GM21529 (cell line): ENCODE data around the gene EFNA5.
"Not testable (repeated sequence)": the region's sequence is repeated elsewhere in the genome, so short reads cannot be mapped to it uniquely, and the experiment has no call there.

Experiments used
- ATAC-seq: cut with Tn5 transposase; IDR thresholded peaks from one replicate; pipeline ENCODE4 v1.9.1; 2021; ENCODE audit not compliant: unreplicated experiment

EFNA5 gene

GRCh38 chr5:107377277-107377609 is 293.5 kb downstream of the EFNA5 start:
- ATAC-seq: no peak

DNA sequence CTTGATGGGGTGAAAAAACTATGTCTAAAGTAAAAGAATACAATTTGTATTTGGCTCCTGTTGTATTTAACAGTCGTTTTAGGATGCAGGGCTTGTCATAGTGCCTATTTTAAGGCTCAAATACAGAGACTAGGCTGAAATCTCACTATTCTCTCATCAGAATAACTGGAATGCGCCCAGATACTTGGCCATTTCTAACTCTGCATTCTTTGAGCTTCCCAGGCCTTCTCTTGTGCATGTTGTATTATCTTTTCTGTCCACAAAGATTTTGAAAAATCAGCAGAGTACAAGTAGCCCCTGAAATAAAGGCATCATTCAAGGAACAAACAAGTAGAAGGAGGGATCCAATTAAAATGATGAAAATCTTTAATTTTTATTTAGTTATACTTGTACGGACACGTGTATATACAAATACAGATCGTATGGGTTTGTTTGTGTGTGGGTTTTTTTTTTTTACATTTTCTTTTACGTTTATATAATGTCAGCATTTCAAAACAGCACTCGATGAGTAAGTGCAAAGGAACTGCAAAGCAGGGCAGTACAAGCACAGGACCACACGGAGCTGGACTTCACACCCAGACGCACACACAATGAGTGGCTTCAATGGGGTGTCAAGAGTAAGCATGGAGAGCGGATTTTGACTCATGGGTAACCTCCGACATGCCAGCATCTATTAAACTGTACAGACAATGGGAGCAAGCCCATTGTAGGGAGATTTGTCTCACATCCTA is 294.0 kb downstream of the EFNA5 start:
- ATAC-seq: no peak

GRCh38 chr5:107373549-107374263 is 297.0 kb downstream of the EFNA5 start:
- ATAC-seq: peak; percentile 74

DNA sequence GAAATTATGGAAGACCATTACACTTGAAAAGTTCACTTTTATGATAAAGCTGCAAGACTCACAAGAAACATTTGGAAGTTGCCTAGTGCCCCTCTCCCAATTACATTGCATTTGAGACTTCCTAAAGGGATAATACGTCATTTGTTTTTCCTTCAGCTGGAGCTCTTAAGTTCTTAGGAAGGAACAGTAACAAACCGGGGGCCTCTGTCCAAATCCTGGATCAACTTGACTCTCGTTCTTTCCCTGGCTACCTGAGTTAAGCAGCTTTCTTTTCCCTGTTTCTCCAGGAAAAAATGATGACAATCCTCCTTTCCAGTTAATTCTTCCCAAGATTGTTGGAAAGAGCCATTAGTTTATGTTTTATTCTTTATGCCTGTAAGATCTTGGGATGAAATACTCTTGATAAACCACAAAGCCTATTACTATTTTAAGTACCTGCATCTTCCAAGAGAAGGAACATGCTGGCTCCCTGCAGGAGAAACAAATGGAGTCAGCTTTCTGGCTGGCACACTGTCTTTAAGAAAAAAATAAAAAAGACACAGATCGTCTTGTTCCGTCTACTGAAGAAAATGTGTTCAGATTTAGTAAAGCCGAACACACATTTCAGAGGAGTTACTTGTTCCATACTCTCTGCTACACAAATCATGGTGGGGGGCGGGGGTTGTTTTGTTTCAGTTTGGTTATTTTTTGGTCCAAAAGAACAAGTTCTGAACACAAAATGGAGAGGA is 297.9 kb downstream of the EFNA5 start:
- ATAC-seq: no peak

DNA sequence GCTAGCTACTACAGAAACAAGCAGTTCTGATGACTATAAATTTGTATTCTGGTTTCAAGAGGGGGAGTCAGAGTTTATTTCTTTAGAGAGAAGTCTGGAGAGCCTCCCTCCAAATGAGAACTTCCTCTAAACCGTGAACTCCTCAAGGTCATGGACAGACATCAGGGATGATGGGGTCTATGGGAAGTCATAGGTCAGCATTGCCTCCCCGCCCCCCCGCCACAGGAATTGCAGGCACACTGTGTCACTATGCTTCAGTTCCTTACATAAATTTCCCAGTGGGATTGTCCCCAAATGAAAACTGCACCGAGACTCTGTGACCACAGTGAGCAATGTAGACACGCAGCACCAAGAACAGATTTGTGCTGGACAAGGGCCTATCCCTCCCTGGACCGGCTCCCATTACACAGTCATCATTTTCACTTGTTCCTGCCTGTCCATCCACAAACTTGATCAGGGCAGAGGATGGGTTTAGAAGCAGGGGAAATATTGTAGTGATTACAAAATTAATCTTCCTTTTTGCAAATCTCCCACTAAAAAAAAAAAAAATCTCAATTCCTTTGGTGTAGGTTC is 300.3 kb downstream of the EFNA5 start:
- no peak for ATAC-seq

DNA sequence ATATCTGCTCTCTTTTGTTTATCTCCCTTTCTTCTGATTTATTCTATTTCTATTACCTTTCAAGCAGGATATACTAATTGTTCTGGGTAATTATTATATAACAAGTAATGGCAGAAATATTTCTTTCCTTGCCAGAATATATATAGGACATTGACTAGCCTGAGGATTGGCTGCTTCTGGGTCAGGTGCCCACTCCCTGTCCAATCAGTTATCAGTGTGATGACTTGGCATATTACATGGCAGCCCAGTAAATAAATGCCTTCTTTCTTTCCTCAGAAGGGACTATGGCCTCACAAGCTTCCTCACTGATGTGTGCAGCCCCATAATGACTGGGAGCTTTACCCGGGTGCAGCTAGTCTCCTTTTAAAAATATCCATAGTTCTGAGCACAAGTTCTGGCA is 301.1 kb downstream of the EFNA5 start:
- ATAC-seq: no peak

DNA sequence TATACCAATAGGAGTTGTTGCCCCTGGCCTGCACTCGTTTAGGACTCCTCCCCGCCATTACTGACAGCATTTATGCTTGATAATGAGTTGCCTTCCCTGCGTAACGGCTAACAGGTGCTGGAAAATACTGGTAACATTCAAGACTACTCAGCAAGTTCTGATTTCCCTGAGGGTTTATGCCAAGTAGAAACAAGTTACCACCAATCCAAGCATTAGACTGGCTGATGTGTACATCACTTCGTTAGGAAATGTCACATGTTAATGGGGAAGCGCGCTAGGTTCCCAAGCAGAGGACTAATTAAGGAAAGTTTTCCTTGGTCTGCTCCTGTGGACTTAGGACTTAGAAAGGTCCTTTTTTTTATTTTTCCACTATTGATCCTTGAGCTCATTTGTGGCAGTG is 302.1 kb downstream of the EFNA5 start:
- ATAC-seq: no peak

DNA sequence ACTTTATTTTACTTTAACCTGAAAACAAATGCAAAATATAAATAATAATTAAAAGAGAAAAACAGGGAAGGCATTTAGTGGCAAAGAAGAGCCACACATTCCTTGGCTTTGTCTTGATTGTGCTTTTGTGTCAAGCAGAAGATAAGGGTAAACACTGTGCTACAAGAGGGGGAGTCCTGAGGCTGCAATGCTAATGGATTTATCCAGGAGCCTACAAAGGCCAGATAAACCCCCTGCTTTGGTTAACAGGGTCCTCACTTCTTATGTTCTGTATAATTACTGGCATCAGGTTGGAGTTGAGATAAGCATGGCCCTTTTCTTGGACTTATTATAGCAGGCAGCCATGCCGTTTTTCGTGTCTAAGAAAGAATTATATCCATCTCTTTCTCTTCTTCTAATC is 302.8 kb downstream of the EFNA5 start:
- ATAC-seq: no peak

DNA sequence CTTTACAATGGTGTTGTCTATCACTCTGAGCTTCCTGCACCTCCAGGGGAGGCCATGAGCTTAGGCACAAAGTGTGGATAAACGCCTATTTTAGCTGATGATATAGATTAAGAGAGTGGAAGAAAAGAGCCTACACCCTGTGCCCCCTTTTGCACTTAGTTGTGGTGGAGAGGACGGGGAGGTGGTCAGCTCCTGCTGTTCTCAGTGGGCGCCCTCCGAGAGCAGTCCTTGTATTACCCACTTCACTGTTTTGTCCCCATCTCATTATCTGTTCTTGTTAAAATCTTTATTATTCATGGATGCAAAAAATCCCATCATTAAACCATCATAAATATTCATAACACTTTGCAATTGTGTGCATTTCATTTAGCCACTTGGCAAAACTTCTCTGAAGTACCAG is 303.3 kb downstream of the EFNA5 start:
- no peak for ATAC-seq

GRCh38 chr5:107365320-107366109 is 305.2 kb downstream of the EFNA5 start:
- ATAC-seq: peak; percentile 51

- ATAC-seq: no peak
These were observed 306.1 kb downstream of the EFNA5 start for GRCh38 chr5:107364443-107365319.

DNA sequence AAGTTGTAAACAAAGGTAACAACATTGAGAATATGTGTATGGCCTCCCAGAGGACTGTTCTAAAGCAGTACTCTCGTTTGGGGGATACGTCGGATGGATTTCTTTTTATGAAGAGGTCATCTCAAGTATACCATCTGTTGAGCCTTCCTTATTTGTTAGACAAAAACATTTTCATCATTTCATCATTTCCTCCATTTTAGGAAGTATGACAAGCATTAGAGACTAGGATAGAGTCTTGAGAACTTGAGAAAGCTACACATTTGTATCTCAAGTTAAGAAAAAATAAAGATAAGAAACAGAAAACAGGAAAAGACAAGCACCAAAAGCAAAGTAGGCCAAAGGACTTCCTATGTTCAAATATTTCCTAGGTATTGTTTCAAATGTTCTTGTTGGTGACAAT is 307.0 kb downstream of the EFNA5 start:
- ATAC-seq: no peak

DNA sequence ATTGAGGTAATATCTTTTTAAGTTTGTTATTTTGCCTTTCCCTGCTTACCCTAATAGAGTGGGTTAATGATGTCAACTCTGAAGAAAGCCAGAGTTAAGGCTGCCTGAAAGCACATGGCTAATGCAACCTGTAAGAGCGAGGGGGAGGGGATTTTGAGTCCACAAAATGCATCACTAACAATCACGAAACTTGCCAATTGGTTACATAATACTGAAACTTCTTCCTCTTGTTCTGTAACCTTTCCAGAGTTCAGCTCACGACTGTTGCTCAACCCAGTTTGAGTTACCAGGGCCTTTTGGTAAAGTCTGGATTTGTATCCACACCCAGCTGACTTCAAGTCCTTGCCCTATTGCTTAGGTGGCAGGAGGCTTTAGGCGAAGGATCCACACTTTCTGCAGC is 308.8 kb downstream of the EFNA5 start:
- no peak for ATAC-seq

DNA sequence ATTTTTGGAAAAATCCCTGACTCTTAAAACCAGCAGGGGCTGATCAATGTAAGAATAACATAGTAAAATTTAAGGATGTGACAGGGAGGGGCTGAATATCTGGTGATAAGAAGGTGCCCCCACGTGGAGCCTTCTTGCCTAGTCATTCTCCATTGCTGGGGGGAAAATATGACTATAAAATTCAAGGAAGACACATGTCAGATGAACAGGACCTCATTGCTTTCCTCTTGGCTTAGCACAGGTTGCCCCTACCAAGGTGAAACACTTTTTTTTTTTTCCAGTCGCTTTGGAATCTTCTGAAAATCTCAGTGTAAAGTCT is 310.9 kb downstream of the EFNA5 start:
- ATAC-seq: no peak

DNA sequence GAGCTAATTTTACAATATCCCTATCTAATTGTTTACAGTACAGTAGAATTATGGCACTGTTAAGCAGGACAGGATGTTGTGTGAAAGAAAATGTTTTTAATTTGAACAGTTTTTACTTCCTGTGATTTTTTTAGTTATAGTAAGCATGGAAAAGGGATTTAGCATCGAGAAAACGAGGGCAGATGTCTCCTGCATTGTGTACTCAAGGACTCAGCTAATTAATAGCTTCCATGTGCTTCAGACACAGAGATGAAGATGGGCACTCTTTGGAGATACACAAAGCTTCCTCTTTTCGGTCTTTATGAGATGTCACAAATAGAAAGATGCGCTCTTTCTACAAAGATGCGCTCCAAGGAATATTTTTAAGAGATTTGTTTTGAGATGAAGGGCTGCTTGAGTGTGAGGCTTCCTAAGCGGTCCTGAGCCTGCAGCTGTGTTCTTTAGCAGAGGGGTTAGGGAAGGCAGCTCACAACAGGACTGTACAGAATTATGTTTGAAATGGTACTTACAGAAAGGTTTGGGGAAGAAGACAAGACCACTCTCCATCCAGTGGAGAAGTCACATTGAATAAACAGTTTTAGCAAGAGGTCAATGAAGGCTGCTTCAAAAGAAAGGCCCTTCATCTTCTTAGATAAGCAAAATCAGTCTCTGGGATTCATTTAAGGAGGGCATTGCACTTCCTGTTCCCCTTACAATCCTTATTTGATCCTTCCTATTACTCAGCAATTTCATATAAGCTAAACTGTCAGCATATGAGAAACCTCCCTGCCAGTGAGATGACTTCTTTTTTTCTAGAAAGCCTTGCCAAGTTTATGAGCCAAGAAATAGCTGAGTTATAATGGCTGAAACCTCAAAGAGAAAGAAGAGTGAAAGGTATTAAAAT is 311.5 kb downstream of the EFNA5 start:
- ATAC-seq: no peak

- ATAC-seq: no peak
These were observed 313.8 kb downstream of the EFNA5 start for GRCh38 chr5:107356891-107357290.

GRCh38 chr5:107352576-107352975 is 318.2 kb downstream of the EFNA5 start:
- ATAC-seq: no peak

DNA sequence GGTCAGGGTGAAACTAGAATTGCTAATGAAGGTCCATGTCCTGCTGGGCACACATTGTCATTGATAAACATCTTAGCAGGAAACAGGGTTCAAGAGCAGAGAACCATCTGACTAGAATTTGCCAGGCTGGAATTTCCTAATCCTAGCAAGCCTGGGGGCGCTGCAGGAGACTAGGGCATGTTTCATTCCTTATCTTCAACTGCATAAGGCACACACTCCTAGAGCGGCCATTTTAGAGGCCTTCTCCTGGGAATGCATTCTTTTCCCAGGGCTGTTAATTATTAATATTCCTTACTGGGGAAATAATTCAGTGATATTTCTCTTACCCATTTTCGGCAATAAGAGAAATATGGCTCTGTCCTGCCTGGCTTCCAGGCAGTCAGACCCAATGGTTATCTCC is 324.2 kb downstream of the EFNA5 start:
- ATAC-seq: not testable (repeated sequence)

GRCh38 chr5:107342371-107342770 is 328.4 kb downstream of the EFNA5 start:
- ATAC-seq: no peak
